LNCaP clone FGC (cell line): ENCODE data around the gene MZF1.

Experiments
- DNase-seq: peaks from one replicate; pipeline ENCODE4 v3.0.0-alpha.2; 2011; ENCODE audit warnings: low read depth
- H3K4me3 ChIP-seq: 2 replicates; pipeline ENCODE4 v1.5.1; 2011; ENCODE audit warnings: mild to moderate bottlenecking, low read depth, low read length, control low read depth
- TF ChIP-seq, protein P1 (sequence below): IDR thresholded peaks from 2 replicates; pipeline ENCODE4 v1.5.1; 2012; ENCODE audit warnings: mild to moderate bottlenecking; ENCODE audit not compliant: control insufficient read depth, insufficient read depth; ENCODE audit errors: extremely low read depth

Gene MZF1

DNA sequence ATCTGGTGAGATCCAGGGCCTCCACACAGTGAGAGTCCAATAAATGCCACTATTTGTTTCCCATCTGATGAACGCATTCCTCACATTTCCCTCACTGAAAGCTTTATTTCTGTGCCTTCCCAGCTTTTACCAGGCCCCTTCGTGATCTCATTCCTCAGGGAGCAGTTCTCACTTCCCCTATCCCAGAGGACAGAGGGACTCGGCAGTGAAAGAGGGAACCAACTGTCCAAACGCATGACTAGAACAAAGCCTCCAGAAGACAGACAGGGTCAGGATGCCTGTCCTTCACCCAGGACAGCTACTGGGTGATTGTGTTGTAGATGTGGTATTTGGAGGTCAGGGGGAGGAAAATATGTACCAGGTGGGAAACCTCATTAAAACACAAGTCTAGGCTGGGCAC is 51.5 kb downstream of the MZF1 start:
- H3K4me3 ChIP-seq = peak overlapping the region; percentile 38
- no peak for DNase-seq
- TF ChIP-seq, protein P1, sequence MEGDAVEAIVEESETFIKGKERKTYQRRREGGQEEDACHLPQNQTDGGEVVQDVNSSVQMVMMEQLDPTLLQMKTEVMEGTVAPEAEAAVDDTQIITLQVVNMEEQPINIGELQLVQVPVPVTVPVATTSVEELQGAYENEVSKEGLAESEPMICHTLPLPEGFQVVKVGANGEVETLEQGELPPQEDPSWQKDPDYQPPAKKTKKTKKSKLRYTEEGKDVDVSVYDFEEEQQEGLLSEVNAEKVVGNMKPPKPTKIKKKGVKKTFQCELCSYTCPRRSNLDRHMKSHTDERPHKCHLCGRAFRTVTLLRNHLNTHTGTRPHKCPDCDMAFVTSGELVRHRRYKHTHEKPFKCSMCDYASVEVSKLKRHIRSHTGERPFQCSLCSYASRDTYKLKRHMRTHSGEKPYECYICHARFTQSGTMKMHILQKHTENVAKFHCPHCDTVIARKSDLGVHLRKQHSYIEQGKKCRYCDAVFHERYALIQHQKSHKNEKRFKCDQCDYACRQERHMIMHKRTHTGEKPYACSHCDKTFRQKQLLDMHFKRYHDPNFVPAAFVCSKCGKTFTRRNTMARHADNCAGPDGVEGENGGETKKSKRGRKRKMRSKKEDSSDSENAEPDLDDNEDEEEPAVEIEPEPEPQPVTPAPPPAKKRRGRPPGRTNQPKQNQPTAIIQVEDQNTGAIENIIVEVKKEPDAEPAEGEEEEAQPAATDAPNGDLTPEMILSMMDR = no peak

- TF ChIP-seq, protein P1 = no peak
- DNase-seq = no peak
- H3K4me3 ChIP-seq = peak overlapping the region; percentile 81
Measured at GRCh38 chr19:58520257-58520599, 52.9 kb downstream of the MZF1 start.

DNA sequence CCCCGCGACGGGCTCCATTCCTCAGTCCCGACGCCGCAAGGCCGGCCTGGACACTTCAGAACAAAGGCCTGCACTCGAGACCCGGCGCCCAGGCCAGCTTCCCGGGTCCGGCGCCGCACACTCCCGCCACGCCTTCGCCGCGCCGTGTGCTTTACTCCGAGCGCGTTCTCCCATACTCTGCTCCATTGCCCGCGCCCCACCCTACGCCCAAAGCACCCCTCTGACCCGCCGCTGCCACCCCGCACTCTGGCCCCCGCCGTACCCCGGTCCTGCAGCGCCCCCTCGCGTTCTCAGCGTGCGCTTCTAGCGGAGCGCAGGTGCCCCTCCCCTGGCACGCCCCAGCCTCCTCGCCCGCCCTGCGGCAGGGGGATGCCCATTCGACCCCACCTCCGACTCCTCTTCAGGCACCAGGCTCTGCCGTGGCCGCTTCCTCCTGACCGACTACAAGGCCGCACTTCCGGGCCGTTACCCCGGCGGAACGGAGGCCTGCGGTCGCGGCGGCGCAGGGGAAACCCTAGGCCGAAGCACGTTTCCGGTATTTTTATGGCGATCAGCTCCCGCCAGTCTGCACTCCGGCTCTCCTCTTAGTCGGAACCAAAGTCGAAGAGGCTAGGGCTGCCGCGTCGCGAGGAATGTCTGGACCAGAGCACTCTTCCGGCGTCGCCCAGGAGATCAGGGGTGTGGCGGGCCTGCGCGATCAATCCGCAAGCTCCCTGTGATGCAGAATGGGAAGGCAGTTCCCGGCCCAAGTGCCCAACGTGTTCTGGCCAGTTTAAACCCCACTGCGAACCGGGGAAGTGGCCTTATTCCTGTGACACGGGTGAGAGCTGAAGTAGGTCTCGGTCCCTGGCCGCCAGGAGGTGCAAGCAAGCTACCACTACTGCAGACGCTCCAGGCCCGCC is 53.5 kb downstream of the MZF1 start, which contains the start of gene ZBTB45:
Gene ZBTB45, minus strand, starts transcription at position 456 of the 902 bp plus-strand sequence. CDS start 2,137 bp downstream, outside the sequence.
- DNase-seq = peak; percentile 91
- peak within 1 kb of the TSS; percentile 81 for H3K4me3 ChIP-seq
- TF ChIP-seq, protein P1 = peak; percentile 86

GRCh38 chr19:58519087-58519354 is 54.1 kb downstream of the MZF1 start:
- DNase-seq = peak; percentile 43
- peak overlapping the region; percentile 81 for H3K4me3 ChIP-seq
- TF ChIP-seq, protein P1 = peak; percentile 68

DNA sequence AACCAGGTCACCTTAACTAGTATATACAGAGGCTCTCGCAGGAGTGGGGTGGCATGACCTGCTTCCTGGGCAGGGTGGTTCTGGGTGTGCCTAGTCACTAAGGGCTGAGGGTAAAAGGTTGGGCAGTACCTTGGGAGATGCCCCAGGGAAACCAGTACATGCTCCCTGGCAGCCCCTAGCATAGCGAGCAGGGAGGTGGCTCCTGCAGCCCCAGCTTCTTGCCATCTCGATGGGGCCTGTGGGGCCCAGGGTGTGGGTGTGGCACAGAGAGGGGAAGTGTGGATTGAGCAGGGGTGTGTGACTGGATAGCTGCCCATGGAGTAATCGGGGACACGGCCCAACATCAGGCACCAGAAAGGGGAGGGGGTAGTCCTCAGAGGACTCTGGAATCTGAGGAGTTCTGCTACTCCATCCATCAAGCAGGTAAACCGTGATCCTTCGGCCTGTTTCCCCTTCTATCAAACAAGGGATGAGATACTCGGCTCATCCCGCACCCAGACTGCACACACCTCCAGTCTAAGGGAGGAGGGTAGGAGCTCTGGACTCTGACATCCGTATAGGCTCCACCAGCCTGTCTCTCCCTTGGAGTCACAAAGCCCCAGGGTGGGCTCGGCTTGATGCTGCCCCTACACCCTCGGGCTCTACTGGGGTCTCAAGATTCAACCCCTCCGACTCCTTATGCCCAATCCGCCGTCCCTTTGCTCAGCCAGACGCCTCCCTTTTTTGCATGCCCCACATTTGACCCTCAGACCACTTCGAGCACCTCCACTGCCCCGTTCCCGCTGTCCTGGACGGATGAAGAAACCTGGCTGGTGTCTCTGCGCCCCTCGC is 54.7 kb downstream of the MZF1 start:
- TF ChIP-seq, protein P1 = no peak
- no peak for DNase-seq
- peak overlapping the region; percentile 81 for H3K4me3 ChIP-seq

GRCh38 chr19:58516964-58517833 is 55.9 kb downstream of the MZF1 start:
- no peak overlapping the region for H3K4me3 ChIP-seq
- DNase-seq = no peak

More at GRCh38 chr19:58516964-58517833, 55.9 kb downstream of the MZF1 start:
- TF ChIP-seq, protein P1 = peak; percentile 30
